Spleen (tissue), 7 donors: ENCODE measurements around the gene SEMA3E.

Source experiments
- POLR2A ChIP-seq, 3 donors: fragments of 450-650 bp; IDR thresholded peaks; one replicate each; pipeline ENCODE4 v1.5.1; 2017; ENCODE audit warnings: antibody characterized with exemption in 3 of 3, mild to moderate bottlenecking in 1 of 3
- POLR2AphosphoS5 ChIP-seq, 3 donors: sonication (generic); formaldehyde crosslinking; IDR thresholded peaks; one replicate each; pipeline ENCODE4 v1.5.1; 2017; ENCODE audit warnings: antibody characterized with exemption in 3 of 3
- TF ChIP-seq, protein P1 (sequence below), 11 experiments: fragments of 200-600 bp in 7 of 11; fragments of 450-650 bp in 4 of 11; sonication (generic) in 4 of 11; IDR thresholded peaks in 8 of 11; conservative IDR thresholded peaks in 3 of 11; 1 replicate in 7 of 11; 2 replicates in 4 of 11; pipeline versions ENCODE4 v1.4.0 to v1.8.0; 2016 to 2021; ENCODE audit warnings: antibody characterized with exemption in 11 of 11, inconsistent platforms in 4 of 11, mild to moderate bottlenecking in 1 of 11
- donor health status: DM: no; HTN: no; CAD: no; lungs with moderate emphysema.
- donor health status: DM: no; HTN: no; CAD: no.
- donor health status: DM: no; HTN: no; CAD: no.

DNA sequence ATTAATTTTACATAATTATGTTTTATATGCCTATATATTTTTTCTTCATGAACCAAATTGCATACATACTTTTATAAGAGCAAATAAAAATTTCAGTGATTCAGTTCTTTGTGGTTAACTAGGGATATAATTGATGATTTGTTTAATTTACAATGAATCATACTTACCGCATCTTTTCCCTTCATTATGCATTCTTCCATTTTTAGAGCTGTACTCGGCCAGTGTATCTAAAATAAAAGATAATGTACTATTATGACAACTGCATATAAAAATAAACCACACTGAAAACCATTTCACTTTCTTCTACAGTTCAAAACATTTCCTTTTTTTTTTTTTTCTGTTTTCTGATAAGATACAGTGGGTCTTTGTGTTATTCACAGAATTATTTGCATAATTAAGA is 179.9 kb downstream of the SEMA3E start:
- no peak for TF ChIP-seq POLR2AphosphoS5 (IDR thresholded peaks at IDR 0.05)
- TF ChIP-seq, protein P1, sequence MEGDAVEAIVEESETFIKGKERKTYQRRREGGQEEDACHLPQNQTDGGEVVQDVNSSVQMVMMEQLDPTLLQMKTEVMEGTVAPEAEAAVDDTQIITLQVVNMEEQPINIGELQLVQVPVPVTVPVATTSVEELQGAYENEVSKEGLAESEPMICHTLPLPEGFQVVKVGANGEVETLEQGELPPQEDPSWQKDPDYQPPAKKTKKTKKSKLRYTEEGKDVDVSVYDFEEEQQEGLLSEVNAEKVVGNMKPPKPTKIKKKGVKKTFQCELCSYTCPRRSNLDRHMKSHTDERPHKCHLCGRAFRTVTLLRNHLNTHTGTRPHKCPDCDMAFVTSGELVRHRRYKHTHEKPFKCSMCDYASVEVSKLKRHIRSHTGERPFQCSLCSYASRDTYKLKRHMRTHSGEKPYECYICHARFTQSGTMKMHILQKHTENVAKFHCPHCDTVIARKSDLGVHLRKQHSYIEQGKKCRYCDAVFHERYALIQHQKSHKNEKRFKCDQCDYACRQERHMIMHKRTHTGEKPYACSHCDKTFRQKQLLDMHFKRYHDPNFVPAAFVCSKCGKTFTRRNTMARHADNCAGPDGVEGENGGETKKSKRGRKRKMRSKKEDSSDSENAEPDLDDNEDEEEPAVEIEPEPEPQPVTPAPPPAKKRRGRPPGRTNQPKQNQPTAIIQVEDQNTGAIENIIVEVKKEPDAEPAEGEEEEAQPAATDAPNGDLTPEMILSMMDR (IDR thresholded peaks at IDR 0.05 in 8 of 11, conservative IDR thresholded peaks at IDR 0.05 in 3 of 11): no peak
- no peak for TF ChIP-seq POLR2A (IDR thresholded peaks at IDR 0.05)
